SW 1271 (cell line): ENCODE measurements around the gene WTAP.
"Not testable (repeated sequence)": the region's sequence is repeated elsewhere in the genome, so short reads cannot be mapped to it uniquely, and the experiment has no call there.

Source experiments
- DNase-seq, 2 experiments: peaks; one replicate each; lab custom pipeline; 2025; lab: John Stamatoyannopoulos, UW

Gene WTAP

GRCh38 chr6:159729598-159730331 is 2.5 kb downstream of the WTAP start:
- DNase-seq, result no peak

DNA sequence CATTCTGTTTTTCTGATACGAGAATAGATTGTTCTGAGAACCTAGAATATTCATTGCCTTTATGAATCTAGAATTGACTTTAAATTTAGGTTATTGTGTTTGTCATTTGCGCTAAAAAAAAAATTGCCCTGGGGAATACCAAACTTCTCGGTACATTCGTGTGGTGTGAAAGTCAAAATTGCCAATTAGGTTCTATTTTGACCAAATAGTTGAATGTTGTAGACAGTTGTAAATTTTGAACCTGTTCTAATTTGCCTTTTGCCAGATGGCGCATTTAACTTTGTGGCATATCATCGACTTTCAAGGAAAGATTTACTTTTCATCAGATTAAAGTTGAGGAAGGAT is 3.0 kb downstream of the WTAP start:
- DNase-seq, result no peak

- DNase-seq, result not testable (repeated sequence)
These were observed 5.2 kb downstream of the WTAP start for GRCh38 chr6:159732550-159732949.

DNA sequence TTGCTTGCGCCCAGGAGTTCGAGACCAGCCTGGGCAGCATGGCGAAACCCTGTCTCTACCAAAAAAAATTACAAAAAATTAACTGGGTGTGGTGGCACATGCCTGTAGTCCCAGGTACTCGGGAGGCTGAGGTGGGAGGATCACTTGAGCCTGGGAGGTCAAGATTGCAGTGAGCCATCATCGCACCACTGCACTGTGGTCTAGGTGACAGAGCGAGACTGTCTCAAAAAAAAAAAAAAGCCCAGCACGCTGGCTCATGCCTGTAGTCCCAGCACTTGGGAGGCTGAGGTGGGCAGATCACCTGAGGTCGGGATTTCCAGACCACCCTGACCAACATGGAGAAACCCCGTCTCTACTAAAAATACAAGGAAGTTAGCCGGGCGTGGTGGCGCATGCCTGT is 6.1 kb downstream of the WTAP start:
- not testable (repeated sequence) for DNase-seq

- DNase-seq, result no peak
These were observed 9.6 kb downstream of the WTAP start for GRCh38 chr6:159736908-159737307.

- no peak for DNase-seq
These were observed 12.0 kb downstream of the WTAP start for GRCh38 chr6:159739341-159739740.

- no peak for DNase-seq
These were observed 14.9 kb downstream of the WTAP start for GRCh38 chr6:159742165-159742564.

DNA sequence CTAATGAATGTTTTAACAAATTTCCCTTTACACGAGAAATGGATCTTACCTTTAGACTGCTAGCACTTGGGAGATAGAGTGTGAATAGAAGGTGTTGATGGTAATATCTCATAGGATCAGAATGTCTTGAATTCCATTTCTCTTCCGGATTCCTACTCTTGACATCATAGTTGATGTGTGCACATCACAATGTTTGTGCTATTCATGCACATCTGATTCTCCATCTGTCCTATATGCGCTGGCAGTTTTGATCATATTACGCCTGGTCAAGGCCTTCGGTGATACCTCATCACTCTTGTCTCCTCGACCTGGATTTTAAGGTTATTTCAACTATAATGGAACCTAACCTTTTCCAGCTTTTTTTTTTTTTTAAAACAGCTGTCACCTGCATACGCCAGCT is 17.8 kb downstream of the WTAP start:
- DNase-seq, result no peak

DNA sequence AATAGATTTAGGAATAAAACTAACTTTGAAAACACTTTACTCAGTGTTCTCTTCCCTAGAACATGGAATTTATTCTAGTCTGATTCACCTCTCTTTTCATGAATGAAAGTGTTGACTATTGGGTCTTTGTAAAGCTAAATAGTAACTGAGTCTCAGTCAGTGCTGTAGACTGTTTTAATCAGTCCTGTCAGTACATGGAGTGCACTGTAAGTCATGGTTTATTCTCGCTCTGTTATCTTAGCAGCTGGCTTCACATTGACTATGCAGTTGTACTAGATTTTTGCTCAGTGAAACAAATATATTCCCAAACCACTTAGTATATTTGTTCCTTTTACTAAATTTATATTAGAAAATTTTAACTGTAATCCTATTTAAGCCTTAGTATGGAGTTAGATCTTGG is 19.5 kb downstream of the WTAP start:
- no peak for DNase-seq

GRCh38 chr6:159748127-159748526 is 20.8 kb downstream of the WTAP start:
- not testable (repeated sequence) for DNase-seq

GRCh38 chr6:159751448-159751847 is 24.1 kb downstream of the WTAP start:
- no peak for DNase-seq

- no peak for DNase-seq
These were observed 26.0 kb downstream of the WTAP start for GRCh38 chr6:159753081-159753872.

DNA sequence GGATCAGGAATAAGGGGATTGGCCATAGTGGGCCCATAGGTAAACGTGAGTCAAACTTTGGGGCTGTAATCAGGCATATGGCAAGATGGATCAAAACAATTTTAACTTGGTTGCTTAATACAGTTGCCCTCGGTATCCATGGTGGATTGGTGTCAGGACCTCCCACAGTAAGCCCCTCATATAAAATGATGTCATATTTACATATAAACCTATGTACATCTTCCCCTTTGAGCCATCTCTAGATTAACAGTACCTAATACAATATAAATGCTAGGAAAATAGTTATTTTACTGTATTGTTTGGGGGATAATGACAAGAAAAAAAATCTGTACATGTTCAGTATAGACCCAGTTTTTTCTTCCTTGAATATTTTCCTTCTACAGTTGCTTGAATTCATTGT is 27.1 kb downstream of the WTAP start:
- no peak for DNase-seq

GRCh38 chr6:159754959-159755914 is 27.9 kb downstream of the WTAP start:
- DNase-seq, result no peak

DNA sequence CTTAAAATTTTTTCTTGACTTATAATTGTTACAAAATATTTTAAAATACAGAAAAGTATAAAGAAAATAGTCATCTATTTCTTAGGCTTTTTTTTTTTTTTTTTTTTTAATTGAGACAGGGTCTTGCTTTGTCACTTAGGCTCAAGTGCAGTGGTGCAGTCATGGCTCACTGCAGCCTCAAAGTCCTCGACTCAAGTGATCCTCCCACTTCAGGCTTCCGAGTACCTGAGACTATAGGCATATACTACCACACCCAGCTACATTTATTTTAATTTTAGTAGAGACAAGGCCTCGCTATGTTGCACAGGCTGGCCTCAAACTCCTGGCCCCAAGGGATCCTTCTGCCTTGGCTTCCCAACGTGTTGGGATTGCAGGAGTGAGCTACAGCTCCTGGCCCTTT is 29.2 kb downstream of the WTAP start:
- DNase-seq, result no peak

DNA sequence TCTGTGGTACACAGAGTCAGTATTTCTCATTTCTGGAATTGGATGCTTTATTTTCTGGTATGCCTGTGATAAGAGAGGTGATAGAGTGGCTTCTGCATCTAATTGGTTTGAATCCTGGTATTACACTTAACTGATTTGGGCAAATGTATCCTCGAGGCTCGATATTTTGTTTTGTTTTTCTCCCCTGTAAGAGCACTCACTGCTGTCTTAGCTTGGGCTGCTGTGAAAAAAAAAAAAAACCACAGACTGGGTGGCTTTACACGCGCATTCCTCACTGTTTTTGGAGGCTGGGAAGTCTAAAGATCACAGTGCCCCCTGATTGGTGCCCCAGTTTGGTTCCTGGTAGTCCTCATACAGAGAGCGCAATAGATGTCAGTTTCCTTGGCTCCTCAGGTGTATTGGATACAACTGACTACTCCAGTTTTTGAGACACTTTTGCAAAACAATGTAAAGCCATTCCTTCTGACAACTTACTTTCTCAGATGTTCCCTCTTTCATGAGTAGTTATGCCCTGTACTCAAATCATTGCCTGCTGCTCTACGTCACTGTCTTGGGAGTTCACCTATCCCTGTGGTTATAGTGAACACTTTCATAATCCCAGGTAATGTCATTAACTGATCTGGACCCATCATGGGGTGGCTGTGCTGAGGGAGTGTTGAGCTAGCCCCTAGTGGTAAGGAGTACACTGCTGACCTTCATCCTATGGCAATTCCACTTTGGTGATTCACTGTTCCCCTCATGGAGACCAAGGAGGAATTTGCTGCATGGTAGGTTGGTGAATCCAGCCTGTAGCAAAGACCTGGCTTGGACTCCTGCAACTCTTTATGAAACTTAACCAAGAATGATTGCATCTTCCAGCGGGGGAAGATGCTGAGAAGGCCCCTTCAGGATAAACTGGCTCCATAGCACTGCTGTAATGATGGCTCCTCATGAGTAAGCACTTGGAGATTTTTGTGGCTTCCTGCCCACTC is 31.0 kb downstream of the WTAP start:
- DNase-seq, result peak; percentile 9 to 39

DNA sequence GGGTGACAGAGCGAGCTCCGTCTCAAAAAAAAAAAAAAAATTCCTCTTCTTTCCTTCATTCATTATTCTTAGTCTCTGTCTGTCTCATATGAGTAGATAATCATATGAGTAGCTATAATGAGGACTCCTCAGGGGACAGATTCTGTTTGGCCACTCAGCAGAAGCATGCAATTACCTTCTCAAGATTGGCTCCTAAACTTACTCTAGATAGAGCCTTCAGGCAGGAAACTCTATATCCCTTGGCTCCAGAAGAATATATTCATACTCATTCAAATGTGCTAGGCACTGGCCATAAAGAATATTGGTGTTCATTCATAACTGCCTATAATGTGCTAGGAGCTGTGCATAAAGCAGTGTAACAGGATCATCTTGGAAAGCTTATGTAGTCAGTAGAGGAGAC is 32.3 kb downstream of the WTAP start:
- DNase-seq, result no peak

- DNase-seq, result peak; percentile 46 to 71
These were observed 33.3 kb downstream of the WTAP start for GRCh38 chr6:159760602-159761057.

DNA sequence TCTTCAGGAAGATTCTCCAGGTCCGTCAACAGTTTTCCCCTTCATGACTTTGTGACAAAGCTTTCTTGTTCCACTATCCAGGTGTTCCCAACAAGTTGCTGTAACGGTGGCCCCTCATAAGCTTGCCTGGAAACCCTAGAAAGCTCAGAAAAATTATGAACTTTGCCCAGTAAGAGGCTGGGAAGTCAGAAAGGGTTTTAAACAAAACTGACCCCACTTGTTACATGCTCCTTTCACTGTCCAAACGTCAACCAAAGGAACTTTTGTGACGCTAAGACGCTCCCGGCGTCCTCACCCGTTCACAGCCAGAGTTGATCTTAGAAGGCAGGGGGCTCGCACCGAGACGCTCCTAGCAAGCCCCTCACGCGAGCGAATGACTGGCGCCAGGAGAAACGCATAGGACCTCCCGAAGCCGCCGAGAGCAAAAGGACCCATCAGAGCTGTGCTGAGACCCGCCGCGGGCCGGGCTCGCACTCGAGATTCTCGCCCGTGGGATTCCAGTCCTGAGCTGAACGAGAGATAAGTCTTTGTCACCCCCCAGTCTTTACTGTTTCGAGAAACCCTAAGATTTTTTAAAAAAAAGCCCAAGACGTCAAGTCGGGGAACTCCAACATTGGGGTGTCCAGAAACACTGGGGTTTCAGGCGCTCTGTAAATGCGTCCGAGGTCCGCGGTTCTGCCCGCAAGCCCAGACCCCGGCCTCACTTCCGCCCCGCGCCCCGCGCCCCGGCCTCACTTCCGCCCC is 34.0 kb downstream of the WTAP start:
- DNase-seq, result peak in 1 of 2 experiments; percentile 40
